Suppressor macrophage treated with lipopolysaccharide for 4 hours (primary cell): Measurements from ENCODE around the gene ADGRG1.
"Not testable (repeated sequence)": the region's sequence is repeated elsewhere in the genome, so short reads cannot be mapped to it uniquely, and the experiment has no call there.

Experiments used
- DNase-seq: peaks from one replicate; pipeline ENCODE4 v3.0.0-alpha.2; 2020

The ADGRG1 gene

GRCh38 chr16:57668630-57669475, 40.4 kb downstream of the ADGRG1 start:
- DNase-seq, result no peak

DNA sequence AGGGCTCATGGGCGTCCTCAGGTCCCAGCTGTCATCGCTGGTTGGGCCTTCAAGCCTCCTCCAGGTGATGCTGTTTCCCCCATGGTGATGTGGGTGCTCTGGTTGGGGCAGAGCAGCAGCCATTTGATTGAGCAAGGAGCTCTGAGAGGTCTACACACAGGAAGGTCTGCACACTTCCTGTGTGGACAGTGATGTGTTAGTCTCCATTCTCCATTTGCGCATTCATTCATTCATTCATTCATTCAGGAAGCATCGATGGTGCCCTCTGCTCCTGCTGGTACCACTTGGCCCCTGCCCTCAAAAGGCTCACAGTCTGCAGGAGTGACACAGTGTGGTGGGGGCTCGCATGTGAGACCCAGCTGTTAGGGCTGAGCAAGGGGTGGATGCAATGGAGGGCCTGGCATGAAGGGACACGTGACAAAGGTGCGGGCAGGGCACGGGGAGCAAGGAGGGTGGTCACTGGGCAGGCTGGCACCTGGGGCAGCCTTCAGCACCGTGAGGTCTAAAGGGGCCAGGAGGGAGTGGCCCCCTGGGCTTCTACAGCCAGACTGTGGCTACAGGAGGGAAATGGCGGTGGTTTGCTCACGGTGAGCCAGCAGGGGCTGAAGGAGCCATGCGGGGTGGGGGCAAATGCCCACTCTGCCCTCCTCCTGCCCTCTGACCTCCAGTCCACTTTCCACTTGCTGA, 41.2 kb downstream of the ADGRG1 start:
- DNase-seq, result no peak

GRCh38 chr16:57670196-57670595, 41.8 kb downstream of the ADGRG1 start:
- no peak for DNase-seq

DNA sequence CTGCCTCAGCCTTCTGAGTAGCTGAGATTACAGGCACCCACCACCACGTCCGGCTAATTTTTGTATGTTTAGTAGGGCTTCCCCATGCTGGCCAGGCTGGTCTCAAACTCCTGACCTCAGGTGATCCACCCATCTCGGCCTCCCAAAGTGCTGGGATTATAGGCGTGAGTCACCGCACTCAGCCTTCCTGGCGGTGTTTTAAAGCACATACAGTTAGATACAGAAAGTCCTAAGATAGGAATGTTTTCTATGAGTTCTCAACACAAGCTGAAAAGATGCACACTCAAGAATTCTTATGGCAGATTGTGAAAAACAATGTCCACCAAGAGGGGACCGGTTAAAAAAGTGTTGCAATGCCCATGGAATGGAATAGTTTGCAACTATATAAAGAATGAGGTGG, 43.0 kb downstream of the ADGRG1 start:
- not testable (repeated sequence) for DNase-seq

GRCh38 chr16:57672416-57672815, 44.0 kb downstream of the ADGRG1 start:
- no peak for DNase-seq

DNA sequence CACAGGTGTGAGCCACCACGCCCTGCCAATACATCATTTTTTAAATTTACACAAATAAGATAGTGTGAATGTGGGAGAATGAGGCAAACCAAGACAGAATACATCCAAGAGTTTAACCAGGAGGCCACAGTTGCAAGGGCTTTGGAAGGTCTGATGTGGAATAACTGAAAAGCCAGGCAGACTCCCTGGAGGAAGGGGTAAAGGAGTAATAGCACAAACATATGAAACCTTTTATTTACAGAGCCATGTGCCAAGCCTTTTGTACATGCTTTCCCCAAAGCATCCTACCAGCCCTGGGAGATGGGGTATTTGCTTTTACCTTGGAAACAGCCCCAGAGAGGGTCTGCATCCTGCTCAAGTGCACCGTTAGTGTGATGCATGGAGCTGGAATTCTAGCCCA, 44.4 kb downstream of the ADGRG1 start:
- DNase-seq, result no peak

DNA sequence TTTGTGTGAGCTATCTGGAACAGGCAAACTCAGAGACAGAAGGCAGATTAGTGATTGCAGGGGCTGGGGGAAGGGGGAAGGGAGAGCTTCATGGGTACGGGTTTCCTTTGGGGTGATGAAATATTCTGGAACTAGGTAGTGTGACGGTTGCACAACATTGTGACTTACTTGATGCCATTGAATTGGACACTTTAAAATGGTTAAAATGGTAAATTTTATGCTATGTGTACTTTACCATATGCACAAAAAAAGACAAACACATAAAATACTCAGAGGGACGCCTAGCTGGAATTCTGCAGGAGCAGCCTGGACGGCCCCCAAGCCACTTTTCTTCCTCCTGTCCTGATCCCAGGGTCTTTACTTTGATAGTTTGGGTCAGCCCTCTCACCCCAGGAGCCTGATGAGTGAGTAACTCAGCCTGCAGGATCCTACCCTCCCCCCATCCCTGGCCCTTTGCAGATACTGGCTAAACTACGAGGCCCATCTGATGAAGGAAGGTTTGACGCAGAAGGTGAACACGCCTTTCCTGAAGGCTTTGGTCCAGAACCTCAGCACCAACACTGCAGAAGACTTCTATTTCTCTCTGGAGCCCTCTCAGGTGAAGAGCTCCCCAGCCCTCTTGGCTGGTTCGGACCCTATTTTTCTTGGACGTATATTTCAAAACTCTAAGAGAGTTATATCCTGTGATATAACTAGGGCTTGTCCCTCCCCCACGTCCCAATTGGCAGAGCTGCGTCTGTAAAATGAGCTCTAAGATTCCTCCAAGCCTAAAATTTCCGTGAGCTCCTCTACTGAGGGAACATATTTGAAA, 47.5 kb downstream of the ADGRG1 start:
- peak; percentile 17 for DNase-seq

DNA sequence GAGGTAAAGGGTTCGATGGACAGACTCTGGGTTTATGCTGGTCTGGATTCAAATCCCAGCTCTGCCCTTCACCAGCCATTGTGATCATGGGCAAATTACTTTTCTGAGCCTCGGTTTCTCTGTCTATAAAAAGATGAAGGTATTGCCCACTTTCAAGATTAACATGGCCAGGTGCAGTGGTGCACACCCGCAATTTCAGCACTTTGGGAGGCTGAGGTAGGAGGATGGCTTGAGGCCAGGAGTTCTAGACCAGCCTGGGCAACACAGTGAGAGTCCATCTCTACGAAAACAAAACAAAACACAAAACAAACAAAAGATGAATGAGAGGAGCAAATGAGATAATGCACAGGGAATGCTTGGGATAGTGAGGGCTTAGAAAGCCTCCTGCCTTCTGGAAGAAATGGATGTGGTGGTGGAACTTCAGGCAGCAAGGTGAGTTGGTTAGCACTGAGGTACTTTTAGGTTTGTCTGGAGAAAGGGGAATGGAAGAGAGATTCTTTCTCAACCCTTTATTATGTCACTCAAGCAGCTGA, 48.2 kb downstream of the ADGRG1 start:
- DNase-seq, result no peak

- no peak for DNase-seq
Observed at GRCh38 chr16:57677622-57678369, 49.4 kb downstream of the ADGRG1 start.

GRCh38 chr16:57679016-57679415, 50.6 kb downstream of the ADGRG1 start:
- no peak for DNase-seq

DNA sequence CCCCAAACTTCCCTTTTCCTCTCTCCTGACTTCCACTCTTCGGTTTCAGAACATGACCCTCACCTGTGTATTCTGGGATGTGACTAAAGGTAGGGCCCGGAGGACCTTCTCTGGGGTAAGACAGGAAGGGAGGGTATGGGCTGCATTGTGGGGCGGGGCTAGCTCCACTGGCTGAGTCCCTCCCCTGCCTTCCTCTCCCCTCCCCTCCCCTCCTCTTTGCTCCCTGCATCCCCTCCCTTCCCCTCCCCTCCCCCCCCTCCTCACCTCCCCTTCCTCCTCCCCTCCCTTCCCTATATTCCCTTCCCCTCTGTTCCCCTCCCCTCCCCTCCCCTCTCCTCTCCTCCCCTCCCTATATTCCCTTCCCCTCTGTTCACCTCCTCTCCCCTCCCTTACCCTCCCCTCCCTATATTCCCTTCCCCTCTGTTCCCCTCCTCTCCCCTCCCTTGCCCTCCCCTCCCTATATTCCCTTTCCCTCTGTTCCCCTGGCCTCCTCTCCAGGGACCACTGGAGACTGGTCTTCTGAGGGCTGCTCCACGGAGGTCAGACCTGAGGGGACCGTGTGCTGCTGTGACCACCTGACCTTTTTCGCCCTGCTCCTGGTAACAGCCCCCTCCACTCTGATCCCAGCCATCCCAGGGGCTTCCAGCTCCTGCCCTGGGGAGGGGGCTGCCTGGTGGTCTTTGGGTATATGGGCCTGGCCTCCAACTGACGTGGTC, 51.5 kb downstream of the ADGRG1 start:
- no peak for DNase-seq

DNA sequence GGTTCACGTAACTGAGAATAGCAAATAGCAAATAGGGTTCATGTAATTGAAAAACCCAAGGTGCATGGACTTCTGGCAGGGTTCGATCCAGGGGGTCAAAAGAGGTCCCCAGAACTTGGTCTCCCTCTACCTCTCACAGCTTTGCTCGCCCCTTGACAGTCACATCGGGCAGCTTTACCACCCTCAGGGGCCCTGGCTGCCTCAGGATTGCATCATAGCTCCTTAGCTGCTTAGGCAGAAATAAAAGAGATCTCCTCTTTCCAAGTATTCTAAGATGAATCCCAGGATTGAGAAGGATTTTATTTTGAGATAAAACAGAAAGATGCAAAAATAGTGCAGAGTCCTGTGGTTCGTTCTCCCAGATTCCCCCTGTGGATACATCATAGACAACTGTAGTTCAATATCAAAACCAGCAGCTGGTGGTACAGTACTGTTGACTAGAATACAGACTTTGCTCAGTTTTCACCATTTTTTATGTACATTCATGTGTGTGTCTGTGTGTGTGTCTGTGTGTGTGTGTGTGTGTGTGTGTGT, 52.5 kb downstream of the ADGRG1 start:
- DNase-seq, result no peak

GRCh38 chr16:57681950-57682728, 53.7 kb downstream of the ADGRG1 start:
- no peak for DNase-seq

- no peak for DNase-seq
Observed at GRCh38 chr16:57682809-57683635, 54.6 kb downstream of the ADGRG1 start.

- DNase-seq, result no peak
Observed at GRCh38 chr16:57683636-57684545, 55.5 kb downstream of the ADGRG1 start.

DNA sequence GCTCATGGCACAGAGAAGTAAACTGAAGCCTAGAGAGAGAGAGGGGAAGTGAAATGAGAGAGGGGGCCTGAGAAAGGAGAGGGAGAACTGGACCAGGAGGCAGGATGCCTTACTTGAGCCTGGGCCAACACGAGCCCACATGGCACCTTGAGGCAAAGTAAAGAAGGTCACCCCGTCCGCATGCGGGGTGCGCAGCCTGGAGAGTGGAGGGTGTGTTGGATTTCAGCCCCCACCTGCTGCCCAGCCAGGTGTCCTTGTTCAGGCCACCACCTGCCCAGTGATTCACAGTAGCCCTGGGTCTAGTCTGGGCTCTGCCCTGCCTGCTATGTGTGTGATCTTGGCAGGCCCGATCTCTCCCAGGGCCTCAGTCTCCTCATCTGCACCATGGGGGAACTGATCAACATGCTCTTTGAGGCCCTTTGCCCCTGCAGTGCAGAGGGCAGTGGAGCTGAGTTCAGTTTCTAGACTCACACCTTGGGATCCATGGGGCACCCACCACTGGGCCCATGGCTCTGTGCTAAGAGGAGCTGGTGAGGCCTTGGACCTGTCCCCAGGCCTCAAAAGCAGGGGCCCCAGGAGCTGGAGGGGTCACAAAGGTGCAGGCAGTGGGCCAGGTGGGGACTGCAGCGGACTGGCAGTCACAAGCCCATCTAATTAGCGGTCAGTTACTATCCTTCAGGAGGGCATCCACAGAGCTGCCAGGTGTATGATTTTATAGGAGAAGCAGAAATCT, 56.4 kb downstream of the ADGRG1 start:
- no peak for DNase-seq

GRCh38 chr16:57685633-57686032, 57.2 kb downstream of the ADGRG1 start:
- no peak for DNase-seq

DNA sequence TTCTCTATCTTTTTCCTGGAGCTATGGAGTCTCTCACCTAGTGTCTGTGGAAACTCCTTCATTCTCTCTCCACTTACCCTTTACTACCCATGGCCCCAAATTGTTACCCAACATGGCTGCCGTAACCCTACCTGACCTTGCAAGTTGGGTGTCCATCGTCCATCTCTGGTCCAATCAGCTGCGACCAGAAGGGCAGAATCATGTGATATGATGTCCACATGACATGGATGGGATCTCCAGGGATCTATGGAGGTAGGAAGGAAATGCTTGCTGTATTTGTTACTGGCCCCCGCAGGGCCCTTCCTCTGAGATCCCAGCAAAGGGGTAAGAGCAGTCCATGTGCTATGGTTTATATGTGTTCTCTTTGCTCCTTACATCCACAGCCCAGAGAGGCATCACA, 58.1 kb downstream of the ADGRG1 start:
- no peak for DNase-seq
